Measurements from ENCODE around the gene GSC. TPM values are rescaled to one million over a fixed set of nuclear protein-coding genes. Genes with fewer than 3 reads are reported as not detected.
"Not testable (repeated sequence)": the region's sequence is repeated elsewhere in the genome, so short reads cannot be mapped to it uniquely, and the experiment has no call there.

The GSC gene
- total RNA-seq (2014; rRNA removed; shearing (Covaris generic)) = 0.10 and 0.43 TPM in 2 replicates

DNA sequence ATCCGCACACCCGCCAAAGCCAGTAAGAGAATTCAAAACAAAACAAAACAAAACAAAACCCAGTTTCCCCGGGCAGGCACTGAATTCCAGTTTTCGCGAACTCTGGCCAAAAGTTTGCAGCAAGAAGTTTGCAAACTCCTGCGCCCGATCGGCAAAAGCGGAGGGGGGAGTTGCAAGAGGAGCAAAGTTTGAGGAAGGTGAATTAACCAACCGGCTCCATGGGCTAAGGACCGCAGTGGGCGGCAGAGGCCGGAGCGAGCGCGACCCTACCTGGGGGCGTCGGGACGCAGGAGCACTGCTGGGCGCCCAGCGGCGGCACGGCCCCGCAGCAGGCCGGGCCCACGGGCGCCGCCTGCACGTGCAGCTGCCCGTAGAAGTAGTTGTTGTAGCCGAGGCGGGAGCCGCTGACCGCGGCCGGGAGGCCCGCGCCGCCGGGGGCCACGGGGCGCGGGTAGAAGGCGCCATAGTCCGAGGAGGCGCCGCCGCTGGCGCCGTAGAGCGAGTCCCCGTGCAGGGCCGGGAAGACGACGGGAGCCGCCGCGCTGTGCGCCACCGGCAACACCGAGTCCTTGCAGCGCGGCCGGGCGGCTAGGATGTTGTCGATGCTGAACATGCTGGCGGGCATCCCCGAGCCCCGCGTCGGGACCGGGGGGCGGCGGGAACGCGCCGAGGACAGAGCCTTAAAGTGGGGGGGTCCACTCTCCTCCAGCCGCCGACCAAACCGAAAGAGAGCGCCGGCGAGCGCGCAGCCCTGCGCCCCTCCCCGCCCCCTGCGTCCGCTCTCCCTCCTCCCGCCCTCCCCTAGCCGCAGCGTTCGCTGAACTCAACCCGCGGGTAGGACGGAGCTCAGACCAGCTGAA is at the start of gene GSC:
Gene GSC (minus strand): TSS at position 723 of the 860 bp plus-strand sequence. CDS start 98 bp downstream, at position 625.
- no peaks in the 10 kb centered on the region for H3K36me3 ChIP-seq
- no peaks in the 10 kb centered on the region for H3K9me3 ChIP-seq (replicated peaks)
- 0 out of 2 replicates have a peak, but pooled peaks cover 3% of the 10 kb centered on the region for H3K27me3 ChIP-seq
- DNase-seq = peak; percentile 21 to 36
- no peaks in the 10 kb centered on the region for H3K4me1 ChIP-seq
- no peak within 1 kb of the TSS for H3K27ac ChIP-seq
- peak within 1 kb of the TSS; percentile 53 for H3K4me3 ChIP-seq

DNA sequence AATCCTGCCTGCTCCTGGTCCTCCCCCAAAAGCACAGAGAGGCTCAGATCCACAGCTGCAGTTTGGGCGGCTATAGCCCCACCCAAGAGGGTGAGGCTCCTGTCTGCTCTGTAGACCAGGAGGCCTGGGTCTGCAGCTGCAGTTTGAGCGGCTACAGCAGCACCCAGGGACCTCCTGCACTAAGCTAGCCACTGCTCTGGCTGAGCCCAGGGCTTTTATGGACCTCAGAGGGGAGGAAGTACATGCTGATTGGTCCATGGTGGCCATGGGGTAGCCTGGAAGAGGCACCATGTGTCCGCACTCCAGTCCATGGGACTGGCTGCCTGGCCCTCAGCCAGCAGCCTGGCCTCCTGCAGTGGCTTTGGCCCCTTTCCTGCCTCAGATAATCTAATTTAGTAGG is 49.6 kb upstream of the GSC start:
- no peak for DNase-seq
- no peaks in the 10 kb centered on the region for H3K4me1 ChIP-seq
- no peaks in the 10 kb centered on the region for H3K27me3 ChIP-seq
- no peak overlapping the region for H3K27ac ChIP-seq
- no peak overlapping the region for H3K4me3 ChIP-seq
- H3K9me3 ChIP-seq (replicated peaks) = no peaks in the 10 kb centered on the region
- H3K36me3 ChIP-seq = no peaks in the 10 kb centered on the region

DNA sequence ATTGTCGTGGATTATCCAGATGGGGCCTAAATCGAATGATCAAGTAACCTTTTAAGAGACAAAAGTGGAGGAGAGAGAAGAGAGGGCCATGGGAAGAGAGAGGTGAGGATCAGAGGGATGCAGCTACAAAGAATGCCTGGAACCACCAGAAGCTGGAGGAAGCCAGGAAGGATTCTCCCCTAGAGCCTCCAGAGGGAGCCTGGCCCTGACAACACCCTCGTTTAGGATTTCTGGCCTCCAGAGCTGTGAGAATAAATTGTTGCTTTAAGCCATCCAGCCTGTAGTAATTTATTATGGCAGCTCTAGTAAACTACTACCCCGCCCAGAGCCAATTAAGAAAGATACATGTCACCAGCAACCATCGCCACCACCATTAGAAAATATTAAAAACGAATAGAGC is 46.2 kb upstream of the GSC start:
- no peaks in the 10 kb centered on the region for H3K4me1 ChIP-seq

DNA sequence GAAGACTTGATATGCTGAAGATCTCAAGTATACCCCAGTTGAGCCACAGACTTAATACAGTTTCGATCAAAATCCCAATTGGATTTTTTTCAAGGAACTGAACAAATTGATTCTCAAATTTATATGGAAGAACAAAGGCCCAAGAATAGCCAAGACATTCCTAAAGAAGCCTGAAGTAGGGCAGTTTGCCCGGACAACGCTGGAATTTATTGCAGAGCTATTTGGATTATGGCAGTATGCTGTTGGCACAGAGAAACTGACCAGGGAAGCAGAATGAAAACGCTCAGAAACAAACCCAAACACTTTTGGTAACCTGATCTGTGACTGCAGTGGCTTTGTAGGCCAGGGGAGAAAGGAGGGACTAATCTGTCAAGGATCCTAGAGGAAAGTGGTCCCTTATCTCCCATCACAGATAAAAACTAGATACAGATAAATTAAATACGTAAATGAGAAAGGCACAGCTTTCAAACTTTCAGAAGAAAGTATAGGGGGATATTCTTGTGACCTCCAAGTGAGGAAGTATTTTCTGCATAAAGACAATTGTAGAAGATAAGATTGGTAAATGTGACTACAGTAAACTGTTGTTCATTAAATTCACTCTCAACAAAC is 35.9 kb upstream of the GSC start:
- Histone ChIP-seq H3K27ac (no peak overlapping the region), H3K27me3 (no peaks in the 10 kb centered on the region), H3K4me1 (no peaks in the 10 kb centered on the region), H3K36me3 (no peaks in the 10 kb centered on the region), H3K9me3 (replicated peaks) (no peaks in the 10 kb centered on the region), H3K4me3 (no peak overlapping the region)
- no peak for DNase-seq

More for the DNA sequence above, 46.2 kb upstream of the GSC start:
- H3K27me3 ChIP-seq = no peaks in the 10 kb centered on the region
- H3K27ac ChIP-seq = no peak overlapping the region
- no peaks in the 10 kb centered on the region for H3K36me3 ChIP-seq
- no peaks in the 10 kb centered on the region for H3K9me3 ChIP-seq (replicated peaks)
- no peak for DNase-seq
- H3K4me3 ChIP-seq = no peak overlapping the region

DNA sequence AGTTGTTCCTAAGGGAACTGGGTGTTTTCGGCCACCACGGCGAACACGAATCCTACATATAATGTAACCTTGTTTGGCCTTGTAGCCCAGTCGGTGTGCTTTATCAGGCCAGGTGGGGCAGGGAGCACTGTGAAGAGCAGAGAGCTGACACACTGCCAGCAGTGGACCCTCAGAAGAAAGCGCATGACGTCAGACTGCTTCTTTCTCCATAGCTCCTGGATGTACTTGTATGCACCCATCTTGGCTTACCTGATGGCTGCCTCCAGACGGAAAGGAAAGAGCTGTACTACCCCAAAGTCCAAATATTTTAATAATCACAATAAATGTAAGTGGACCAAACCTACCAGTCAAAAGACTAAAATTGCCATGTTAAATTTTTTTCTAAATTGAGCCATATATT is 31.3 kb upstream of the GSC start:
- DNase-seq = no peak
- Histone ChIP-seq H3K27ac (no peak overlapping the region), H3K36me3 (no peaks in the 10 kb centered on the region), H3K4me1 (no peaks in the 10 kb centered on the region), H3K9me3 (replicated peaks) (no peaks in the 10 kb centered on the region), H3K4me3 (no peak overlapping the region), H3K27me3 (no peaks in the 10 kb centered on the region)

DNA sequence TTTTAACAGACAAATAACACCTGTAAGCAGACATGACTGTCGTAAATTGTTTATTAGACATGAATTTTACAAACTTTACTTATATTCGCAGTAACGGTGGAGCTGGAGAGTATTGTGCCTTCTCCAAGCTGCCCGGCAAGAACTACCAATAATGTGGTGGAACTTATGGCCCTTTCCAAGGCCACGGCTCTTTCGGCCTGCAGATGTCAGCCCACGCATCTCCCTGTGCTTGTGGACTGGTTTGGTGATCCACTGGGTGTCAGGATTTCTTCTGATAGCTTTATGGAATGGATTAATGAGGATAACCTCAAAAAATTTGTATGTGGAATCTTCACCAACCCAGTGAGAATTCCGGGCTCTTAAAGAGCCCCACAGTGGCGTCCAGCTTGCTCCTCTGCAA is 30.9 kb upstream of the GSC start:
- H3K27me3 ChIP-seq; H3K4me3 ChIP-seq; DNase-seq; H3K9me3 ChIP-seq (replicated peaks); H3K4me1 ChIP-seq; H3K36me3 ChIP-seq; H3K27ac ChIP-seq: not testable (repeated sequence)

DNA sequence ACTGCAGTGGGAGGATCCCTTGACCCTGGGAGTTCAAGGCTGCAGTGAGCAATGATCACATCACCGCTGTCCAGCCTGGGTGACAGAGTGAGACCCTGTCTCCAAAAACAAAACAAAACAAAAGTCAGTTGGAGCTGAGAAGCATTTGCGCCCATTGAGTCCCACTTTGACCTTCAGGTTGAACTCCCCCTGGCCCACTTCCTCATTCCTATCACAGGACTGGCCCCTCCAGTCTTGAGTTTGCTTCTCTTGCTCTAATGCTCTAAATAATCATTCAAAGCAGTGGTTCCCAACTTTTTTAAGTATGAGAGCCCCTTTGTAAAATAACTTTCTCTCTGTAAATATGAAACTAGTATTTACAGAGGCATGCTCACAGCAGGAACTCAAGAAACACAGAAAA is 28.0 kb upstream of the GSC start:
- no peak for DNase-seq
- H3K4me1 ChIP-seq = no peaks in the 10 kb centered on the region
- no peaks in the 10 kb centered on the region for H3K27me3 ChIP-seq
- no peaks in the 10 kb centered on the region for H3K9me3 ChIP-seq (replicated peaks)
- no peaks in the 10 kb centered on the region for H3K36me3 ChIP-seq
- no peak overlapping the region for H3K4me3 ChIP-seq
- H3K27ac ChIP-seq = no peak overlapping the region

DNA sequence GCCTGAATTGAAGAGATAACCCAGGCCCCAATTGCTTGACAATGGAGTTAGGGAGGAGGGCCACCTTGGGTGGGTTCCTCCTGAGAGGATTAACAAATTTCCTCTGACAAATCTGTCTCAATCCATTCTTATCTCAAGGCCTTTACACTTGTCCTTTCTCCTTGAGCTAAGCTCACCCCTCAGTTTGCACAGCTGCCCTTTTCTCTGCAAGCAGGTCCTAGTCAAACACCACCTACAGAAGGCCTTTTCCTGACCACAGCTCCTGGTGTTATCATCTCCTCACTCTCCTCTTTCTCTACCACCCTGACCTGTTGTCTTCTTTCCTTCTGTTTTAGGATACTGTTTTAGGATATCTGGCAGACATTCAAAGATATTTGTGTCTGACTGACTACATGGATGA is 26.4 kb upstream of the GSC start:
- H3K9me3 ChIP-seq (replicated peaks) = no peaks in the 10 kb centered on the region
- H3K4me1 ChIP-seq = no peaks in the 10 kb centered on the region
- no peak for DNase-seq
- no peak overlapping the region for H3K4me3 ChIP-seq
- H3K27ac ChIP-seq = no peak overlapping the region
- H3K27me3 ChIP-seq = no peaks in the 10 kb centered on the region
- no peaks in the 10 kb centered on the region for H3K36me3 ChIP-seq

DNA sequence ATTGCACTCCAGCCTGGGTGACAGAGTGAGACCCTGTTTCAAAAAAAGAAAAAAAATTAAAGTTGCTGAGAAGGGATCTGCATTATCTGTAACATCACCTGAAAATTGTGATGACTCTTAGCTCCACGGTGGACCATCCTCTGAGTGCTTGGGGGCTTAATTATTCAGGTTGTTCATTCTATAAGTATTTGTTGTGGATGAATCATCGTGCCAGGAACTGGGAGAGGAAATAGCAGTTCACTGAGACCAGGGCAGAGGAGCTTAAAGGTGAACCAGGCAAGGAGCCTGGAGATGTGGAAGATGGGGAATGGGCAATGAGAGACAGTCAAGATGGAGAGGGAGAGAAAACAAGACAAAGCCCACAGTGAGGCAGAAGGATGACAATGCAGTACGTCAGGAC is 25.5 kb upstream of the GSC start:
- H3K27me3 ChIP-seq = no peaks in the 10 kb centered on the region
- H3K4me1 ChIP-seq = no peaks in the 10 kb centered on the region
- no peaks in the 10 kb centered on the region for H3K36me3 ChIP-seq
- H3K9me3 ChIP-seq (replicated peaks) = no peaks in the 10 kb centered on the region
- DNase-seq = no peak
- no peak overlapping the region for H3K4me3 ChIP-seq
- no peak overlapping the region for H3K27ac ChIP-seq

DNA sequence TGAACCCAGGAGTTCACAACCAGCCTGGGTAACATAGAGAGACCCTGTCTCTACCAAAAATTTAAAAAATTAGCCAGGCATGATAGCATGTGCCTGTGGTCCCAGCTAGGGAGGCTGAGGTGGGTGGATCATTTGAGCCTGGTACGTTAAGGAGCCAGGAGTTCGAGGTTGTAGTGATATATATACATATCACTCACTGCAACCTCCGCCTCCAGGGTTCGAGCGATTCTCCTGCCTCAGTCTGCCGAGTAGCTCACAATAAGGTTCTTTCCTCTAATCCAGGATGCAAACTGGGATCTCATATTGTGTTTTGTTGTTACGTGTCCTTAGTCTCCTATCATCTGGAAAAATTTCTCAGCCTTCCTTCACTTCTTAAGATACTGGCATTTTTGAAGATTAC is 24.0 kb upstream of the GSC start:
- Histone ChIP-seq H3K9me3 (replicated peaks) (no peaks in the 10 kb centered on the region), H3K27ac (no peak overlapping the region), H3K4me3 (no peak overlapping the region), H3K27me3 (no peaks in the 10 kb centered on the region), H3K4me1 (no peaks in the 10 kb centered on the region), H3K36me3 (no peaks in the 10 kb centered on the region)
- no peak for DNase-seq

DNA sequence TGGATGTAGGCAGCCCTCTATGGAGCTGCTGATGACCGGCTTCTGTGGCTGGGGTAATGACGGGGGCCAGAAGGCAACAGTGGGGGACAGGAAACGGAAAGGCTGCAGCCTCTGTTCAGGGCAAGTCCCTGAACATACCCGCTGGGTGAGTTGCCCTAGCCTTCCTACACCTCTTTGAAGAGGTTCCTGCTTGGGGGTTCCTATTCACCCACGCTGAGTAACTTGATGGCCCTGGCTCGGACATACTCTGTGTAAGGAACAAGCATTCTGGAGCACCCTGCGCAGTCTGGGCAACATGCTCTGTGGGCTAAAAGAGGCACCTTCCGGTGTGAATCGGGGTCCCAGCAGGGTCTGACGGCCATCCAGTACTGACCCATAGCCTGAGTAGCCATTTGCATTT is 17.7 kb upstream of the GSC start:
- no peaks in the 10 kb centered on the region for H3K27me3 ChIP-seq
- H3K4me3 ChIP-seq = no peak overlapping the region
- H3K4me1 ChIP-seq = no peaks in the 10 kb centered on the region
- no peak for DNase-seq
- no peaks in the 10 kb centered on the region for H3K36me3 ChIP-seq
- no peaks in the 10 kb centered on the region for H3K9me3 ChIP-seq (replicated peaks)
- H3K27ac ChIP-seq = no peak overlapping the region

DNA sequence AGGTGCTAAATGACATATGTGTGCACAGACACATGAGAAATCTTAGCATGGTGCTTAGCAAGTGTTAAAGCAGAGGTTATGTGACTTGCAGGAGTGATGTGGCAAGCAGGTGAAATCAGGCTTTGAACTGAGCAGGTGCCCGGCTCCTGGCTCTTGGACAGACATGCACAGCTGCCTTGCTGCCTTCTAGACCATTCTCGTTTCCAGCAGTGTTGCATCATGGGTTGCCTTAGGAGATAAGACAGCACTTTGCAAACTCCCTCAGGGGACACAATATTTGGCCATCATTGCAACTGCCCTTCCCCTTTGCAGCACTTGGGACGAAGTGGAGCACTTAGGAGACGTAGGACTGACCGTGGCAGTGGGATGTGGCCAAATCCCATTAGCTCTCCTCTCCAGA is 17.2 kb upstream of the GSC start:
- no peaks in the 10 kb centered on the region for H3K27me3 ChIP-seq
- DNase-seq = peak in 1 of 2 experiments; percentile 14

DNA sequence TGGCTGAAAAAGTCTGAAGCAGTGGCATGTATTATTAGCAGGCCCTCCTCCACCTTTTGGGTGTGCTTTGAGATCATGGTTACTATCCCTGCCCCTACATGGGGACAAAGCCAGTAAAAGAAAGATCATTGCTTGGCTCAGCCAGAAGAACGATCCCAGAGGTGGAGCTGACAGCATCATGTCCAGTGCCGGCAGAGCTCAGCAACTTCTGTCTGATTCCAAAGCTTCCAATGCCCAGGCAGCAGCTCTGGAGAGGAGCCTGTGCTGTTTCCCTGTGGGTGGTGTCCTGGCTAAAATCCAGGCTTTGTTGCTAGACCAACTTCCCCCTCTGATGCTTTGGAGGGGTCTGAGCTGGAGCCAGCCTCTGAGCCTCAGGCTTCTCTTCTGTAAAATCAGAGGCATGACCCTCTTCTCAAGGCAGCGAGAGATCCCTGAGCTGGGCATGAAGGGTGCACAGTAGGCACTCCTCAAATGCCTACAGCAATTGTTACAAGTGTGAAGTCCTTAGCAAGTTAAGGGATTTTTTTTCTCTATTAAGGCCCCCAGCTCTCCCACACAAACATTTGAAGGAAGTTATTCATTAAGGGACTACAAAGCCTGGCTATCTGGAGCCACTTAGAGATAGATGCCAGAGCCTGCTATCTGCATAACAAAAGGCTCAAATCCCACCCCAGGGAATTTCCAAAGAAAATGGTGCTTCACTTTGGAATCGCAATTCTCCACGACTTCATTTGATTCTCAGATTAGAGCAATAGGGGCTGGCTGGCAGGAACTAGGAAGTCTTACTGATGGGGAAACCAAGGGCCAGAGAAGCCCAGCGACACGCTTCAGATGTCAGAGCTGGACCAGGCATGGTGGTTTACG is 10.9 kb upstream of the GSC start:
- no peaks in the 10 kb centered on the region for H3K4me1 ChIP-seq
- H3K4me3 ChIP-seq = no peak overlapping the region

More for the DNA sequence above, 17.2 kb upstream of the GSC start:
- no peaks in the 10 kb centered on the region for H3K9me3 ChIP-seq (replicated peaks)
- H3K4me3 ChIP-seq = no peak overlapping the region
- no peaks in the 10 kb centered on the region for H3K4me1 ChIP-seq
- no peaks in the 10 kb centered on the region for H3K36me3 ChIP-seq
- H3K27ac ChIP-seq = no peak overlapping the region

DNA sequence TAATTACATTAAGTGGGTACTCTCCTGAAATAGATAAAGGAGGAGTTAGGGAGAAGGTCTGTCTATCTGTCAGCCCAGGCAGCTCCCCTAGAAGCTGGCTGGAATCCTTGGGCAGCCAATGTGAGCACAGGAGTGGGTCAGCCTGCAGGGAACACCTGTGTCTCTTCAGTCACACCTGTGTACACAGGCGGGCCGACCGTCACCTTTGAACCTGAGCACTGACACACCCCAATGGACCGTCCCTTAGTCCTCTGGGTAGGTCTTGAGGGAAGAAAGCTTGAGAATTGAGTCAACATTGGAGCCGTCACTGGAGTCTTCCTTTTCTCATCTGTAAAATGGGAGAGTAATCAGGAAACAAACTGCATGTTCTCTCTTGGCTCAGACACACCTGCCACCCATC is 9.8 kb upstream of the GSC start:
- no peak overlapping the region for H3K27ac ChIP-seq
- H3K4me3 ChIP-seq = no peak overlapping the region
- no peaks in the 10 kb centered on the region for H3K27me3 ChIP-seq
- H3K4me1 ChIP-seq = no peaks in the 10 kb centered on the region
- no peaks in the 10 kb centered on the region for H3K9me3 ChIP-seq (replicated peaks)
- H3K36me3 ChIP-seq = no peaks in the 10 kb centered on the region
- DNase-seq = no peak

More for the DNA sequence above, 10.9 kb upstream of the GSC start:
- Histone ChIP-seq H3K27ac (no peak overlapping the region), H3K9me3 (replicated peaks) (no peaks in the 10 kb centered on the region), H3K36me3 (no peaks in the 10 kb centered on the region), H3K27me3 (no peaks in the 10 kb centered on the region)
- no peak for DNase-seq

DNA sequence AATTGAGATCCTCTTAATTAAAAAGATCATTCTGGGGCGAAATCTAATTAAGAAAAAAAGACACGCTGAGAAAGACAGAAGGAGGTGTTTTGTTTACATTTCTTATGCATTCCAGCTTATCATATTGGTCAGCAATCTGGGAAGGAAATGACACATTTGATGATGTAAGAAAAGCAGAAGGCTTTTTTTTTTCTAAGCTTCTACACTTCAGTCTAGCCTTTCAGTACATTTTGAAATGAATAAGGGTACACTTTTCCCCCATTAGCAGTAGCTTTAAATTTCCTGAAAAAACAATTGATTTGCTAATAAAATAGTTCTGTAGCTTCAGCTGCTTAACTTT is 5.9 kb upstream of the GSC start:
- Histone ChIP-seq H3K27me3 (0 out of 2 replicates have a peak, but pooled peaks cover 3% of the 10 kb centered on the region), H3K9me3 (replicated peaks) (no peaks in the 10 kb centered on the region), H3K4me3 (no peak overlapping the region), H3K27ac (no peak overlapping the region), H3K36me3 (no peaks in the 10 kb centered on the region), H3K4me1 (no peaks in the 10 kb centered on the region)
- DNase-seq = no peak
